H1 (cell line): Measurements from ENCODE around the gene GZMM. TPM values are rescaled to one million over a fixed set of nuclear protein-coding genes. Genes with fewer than 3 reads are reported as not detected.

Source experiments
- CTCF ChIA-PET: fragments of 300-600 bp; sonication (Branson Sonifier 250); formaldehyde crosslinking; loops from one replicate; lab custom pipeline; 2021; ENCODE audit not compliant: partially characterized antibody; lab: Charles Lee
- POLR2A ChIA-PET: fragments of 300-600 bp; sonication (Branson Sonifier 250); formaldehyde crosslinking; loops from one replicate; lab custom pipeline; 2021; ENCODE audit warnings: inconsistent platforms; ENCODE audit not compliant: partially characterized antibody; lab: Charles Lee
- DNase-seq, 2 experiments: peaks; one replicate each; pipeline versions ENCODE4 v3.0.0 to v3.0.0-alpha.2; 2010 to 2022; ENCODE audit warnings: low spot score in 2 of 2, low read depth in 1 of 2, mixed read lengths in 1 of 2
- FAIRE-seq: peaks from 2 replicates; lab custom pipeline; 2011; peaks lifted over from hg19 to GRCh38; lab: Jason Lieb, UNC
- H2AFZ ChIP-seq: 2 replicates; pipeline ENCODE4 v1.8.1; 2012; ENCODE audit warnings: low read length, inconsistent platforms
- H2AK5ac ChIP-seq: 2 replicates; pipeline ENCODE4 v1.6.1; 2013; ENCODE audit warnings: low read depth, low read length
- H2BK120ac ChIP-seq: replicated peaks from 2 replicates; pipeline ENCODE3; 2013; ENCODE audit warnings: low read depth, low read length, inconsistent platforms
- H2BK12ac ChIP-seq: 2 replicates; pipeline ENCODE4 v1.6.1; 2013; ENCODE audit warnings: low read depth, low read length
- H2BK15ac ChIP-seq: 2 replicates; pipeline ENCODE4 v1.6.1; 2013; ENCODE audit warnings: low read length
- H2BK20ac ChIP-seq: 2 replicates; pipeline ENCODE4 v1.6.1; 2013; ENCODE audit warnings: low read length
- H2BK5ac ChIP-seq: 2 replicates; pipeline ENCODE4 v1.6.1; 2013; ENCODE audit warnings: low read depth, low read length
- H3K14ac ChIP-seq: 2 replicates; pipeline ENCODE4 v1.6.1; 2013; ENCODE audit warnings: inconsistent platforms; ENCODE audit not compliant: insufficient read length
- H3K18ac ChIP-seq: 2 replicates; pipeline ENCODE4 v1.6.1; 2013; ENCODE audit warnings: low read length; ENCODE audit errors: extremely low read depth
- H3K23ac ChIP-seq: 2 replicates; pipeline ENCODE4 v1.6.1; 2013; ENCODE audit warnings: inconsistent platforms; ENCODE audit not compliant: insufficient read length
- H3K23me2 ChIP-seq: 2 replicates; pipeline ENCODE4 v1.6.1; 2013; ENCODE audit warnings: low read depth, low read length
- H3K27ac ChIP-seq: 2 replicates; pipeline ENCODE4 v1.6.1; 2011; ENCODE audit warnings: low read depth, low read length, inconsistent platforms
- H3K27me3 ChIP-seq, 4 experiments: replicated peaks in 1 of 4; 1 replicate in 1 of 4; 2 replicates in 3 of 4; pipeline versions ENCODE4 v1.6.1 to v1.8.1; 2011 to 2013; ENCODE audit warnings: low read length in 3 of 4, mild to moderate bottlenecking in 3 of 4, inconsistent platforms in 2 of 4, mixed read lengths in 2 of 4, moderate library complexity in 1 of 4; ENCODE audit not compliant: control insufficient read depth in 3 of 4, insufficient read depth in 3 of 4; ENCODE audit errors: extremely low read depth in 1 of 4
- H3K36me3 ChIP-seq, 4 experiments: 2 replicates each; pipeline versions ENCODE4 v1.6.1 to v1.8.1; 2011 to 2013; ENCODE audit warnings: mild to moderate bottlenecking in 4 of 4, low read length in 3 of 4, moderate library complexity in 2 of 4, control low read depth in 1 of 4, inconsistent platforms in 1 of 4; ENCODE audit not compliant: insufficient read depth in 4 of 4, control insufficient read depth in 2 of 4
- H3K4ac ChIP-seq: replicated peaks from 2 replicates; pipeline ENCODE3; 2013; ENCODE audit warnings: low read length, low read depth, mixed read lengths, inconsistent platforms; ENCODE audit not compliant: insufficient read length
- H3K4me1 ChIP-seq, 4 experiments: replicated peaks in 1 of 4; 1 replicate in 1 of 4; 2 replicates in 3 of 4; pipeline versions ENCODE4 v1.6.1 to v1.8.1; 2011 to 2013; ENCODE audit warnings: low read length in 3 of 4, inconsistent platforms in 2 of 4, mixed read lengths in 1 of 4; ENCODE audit not compliant: insufficient read depth in 4 of 4, control insufficient read depth in 3 of 4
- H3K4me2 ChIP-seq, 2 experiments: 2 replicates each; pipeline versions ENCODE4 v1.6.1 to v1.8.1; 2011 to 2013; ENCODE audit warnings: low read depth in 2 of 2, low read length in 2 of 2, control low read depth in 1 of 2, inconsistent platforms in 1 of 2, mild to moderate bottlenecking in 1 of 2; ENCODE audit not compliant: insufficient read depth in 1 of 2
- H3K4me3 ChIP-seq, 4 experiments: fragments of 200-600, 300-600 bp in 1 of 4; sonication (generic), shearing (Covaris generic), sonication (Bioruptor Twin) in 1 of 4; 2 replicates each; pipeline versions ENCODE4 v1.5.1 to v1.8.1; 2011 to 2016; ENCODE audit warnings: low read length in 4 of 4, low read depth in 3 of 4, control low read depth in 2 of 4, inconsistent platforms in 2 of 4, mild to moderate bottlenecking in 2 of 4, mixed read lengths in 1 of 4, moderate library complexity in 1 of 4; ENCODE audit not compliant: insufficient read depth in 2 of 4; ENCODE audit errors: extremely low read depth in 1 of 4
- H3K56ac ChIP-seq: replicated peaks from 2 replicates; pipeline ENCODE3; 2013; ENCODE audit warnings: low read depth, mild to moderate bottlenecking, mixed read lengths, low read length, inconsistent platforms; ENCODE audit not compliant: insufficient read length
- H3K79me1 ChIP-seq: 2 replicates; pipeline ENCODE4 v1.6.1; 2013; ENCODE audit warnings: low read depth, low read length, control low read depth
- H3K79me2 ChIP-seq, 2 experiments: 2 replicates each; pipeline versions ENCODE4 v1.6.1 to v1.8.1; 2012 to 2013; ENCODE audit warnings: low read length in 2 of 2, mild to moderate bottlenecking in 2 of 2, inconsistent platforms in 1 of 2; ENCODE audit not compliant: insufficient read depth in 2 of 2, control insufficient read depth in 1 of 2
- H3K9ac ChIP-seq, 4 experiments: replicated peaks in 1 of 4; 1 replicate in 1 of 4; 2 replicates in 3 of 4; pipeline versions ENCODE4 v1.6.1 to v1.8.1; 2011 to 2013; ENCODE audit warnings: low read depth in 3 of 4, low read length in 3 of 4, control low read depth in 2 of 4, mild to moderate bottlenecking in 2 of 4, moderate library complexity in 2 of 4, inconsistent platforms in 1 of 4; ENCODE audit errors: extremely low read depth in 1 of 4
- H3K9me3 ChIP-seq, 2 experiments: 2 replicates each; pipeline versions ENCODE4 v1.6.1 to v1.8.1; 2012 to 2013; ENCODE audit warnings: mild to moderate bottlenecking in 2 of 2, moderate library complexity in 2 of 2, control low read depth in 1 of 2, inconsistent platforms in 1 of 2, low read depth in 1 of 2, low read length in 1 of 2, mixed read lengths in 1 of 2; ENCODE audit not compliant: insufficient read depth in 2 of 2
- H4K20me1 ChIP-seq, 2 experiments: replicated peaks in 1 of 2; 2 replicates each; pipeline versions ENCODE3 to v1.8.1; 2011 to 2013; ENCODE audit warnings: inconsistent platforms in 2 of 2, low read length in 2 of 2, mild to moderate bottlenecking in 1 of 2; ENCODE audit not compliant: insufficient read depth in 2 of 2, control insufficient read depth in 1 of 2
- H4K5ac ChIP-seq: 2 replicates; pipeline ENCODE4 v1.6.1; 2013; ENCODE audit warnings: low read length, low read depth, mixed read lengths, inconsistent platforms; ENCODE audit not compliant: insufficient read length
- H4K8ac ChIP-seq: 2 replicates; pipeline ENCODE4 v1.8.0; 2013; ENCODE audit warnings: mild to moderate bottlenecking, moderate library complexity, low read length, inconsistent platforms; ENCODE audit not compliant: insufficient read depth; ENCODE audit errors: extremely low read depth
- H4K91ac ChIP-seq: replicated peaks from 2 replicates; pipeline ENCODE3; 2013; ENCODE audit warnings: low read length, mixed read lengths, inconsistent platforms; ENCODE audit not compliant: insufficient read length
- EZH2 ChIP-seq: fragments of 200-600 bp; sonication (generic); IDR thresholded peaks from 2 replicates; pipeline ENCODE4 v1.7.1; 2012; ENCODE audit warnings: low read depth, mild to moderate bottlenecking, moderate library complexity, low read length, inconsistent platforms; ENCODE audit not compliant: severe bottlenecking
- FOSL1 ChIP-seq: IDR thresholded peaks from 2 replicates; pipeline ENCODE4 v1.6.1; 2011; ENCODE audit warnings: mild to moderate bottlenecking, low read depth, low read length, moderate library complexity; ENCODE audit not compliant: insufficient read depth
- KDM5A ChIP-seq: fragments of 200-600 bp; IDR thresholded peaks from 2 replicates; pipeline ENCODE4 v1.7.1; 2012; ENCODE audit warnings: mild to moderate bottlenecking, low read length, inconsistent platforms, mixed read lengths
- POU5F1 ChIP-seq: IDR thresholded peaks from 2 replicates; pipeline ENCODE4 v1.6.1; 2011; ENCODE audit warnings: low read depth, mild to moderate bottlenecking, low read length, moderate library complexity
- SIX5 ChIP-seq: IDR thresholded peaks from 2 replicates; pipeline ENCODE4 v1.6.1; 2011; ENCODE audit warnings: mild to moderate bottlenecking, low read depth, low read length
- TAF7 ChIP-seq: optimal IDR thresholded peaks from 2 replicates; pipeline ENCODE3; 2011; ENCODE audit warnings: low read depth, mild to moderate bottlenecking, inconsistent platforms, low read length, moderate library complexity, borderline replicate concordance
- WGBS, 2 experiments: shearing (Covaris generic) in 1 of 2; methylation state at CpG; one replicate each; pipeline versions ENCODE4 v1.1.6 to v1.1.7; 2013 to 2015; ENCODE audit warnings: low lambda C conversion rate in 2 of 2, mixed read lengths in 2 of 2, inconsistent platforms in 1 of 2, low coverage in 1 of 2, missing lambda C conversion rate in 1 of 2; ENCODE audit not compliant: insufficient replicate concordance in 2 of 2, insufficient coverage in 1 of 2, insufficient read length in 1 of 2; ENCODE audit errors: extremely low coverage in 1 of 2, missing lambda C conversion rate in 1 of 2; 5-methylcytosine and 5-hydroxymethylcytosine counted together
- polyA plus RNA-seq, 7 experiments: library from polyadenylated mRNA; depleted of rRNA in 3 of 7; stranded (reverse) in 5 of 7; unstranded in 2 of 7; fragments of >200 nt in 5 of 7; fragments of 200-250 nt in 2 of 7; gene quantifications; 1 replicate in 5 of 7; 2 replicates in 1 of 7; 4 replicates in 1 of 7; pipeline versions ENCODE4 v1.2.1 to v1.2.3, GENCODE V29; 2011 to 2013; ENCODE audit warnings: missing spikeins in 2 of 7, mixed read lengths in 2 of 7
- total RNA-seq: library from RNA; stranded (reverse); fragmentation: NEBNext Ultra II Directional; extraction: Animal tissue kit (Norgen Biotek cat#: 25700); gene quantifications from 2 replicates; pipeline ENCODE4 v1.2.1, GENCODE V29; 2021

The GZMM gene
- total and polyA plus RNA-seq, 2 of the 8 experiments (the other 6 are each of a cell fraction or from before 2014, with no cell fraction given): 0.09 to 0.32 TPM

GRCh38 chr19:497869-498510, 45.9 kb upstream of the GZMM start:
- Histone ChIP-seq H3K14ac (no peak overlapping the region), H3K36me3 (peaks cover 0 to 3% (median 0%) of the 10 kb centered on the region in 4 experiments; a peak in 1 of 8 replicates), H3K9me3 (no peaks in the 10 kb centered on the region), H3K9ac (no peak overlapping the region), H3K4me3 (peak overlapping the region; percentile 31 to 74 (median 50)), H2BK20ac (no peak overlapping the region), H3K23ac (no peak overlapping the region), H3K56ac (no peak overlapping the region), H4K5ac (no peak overlapping the region), H3K4me1 (peaks cover 0 to 13% (median 8%) of the 10 kb centered on the region in 4 experiments; a peak in 5 of 7 replicates), H2BK120ac (no peak overlapping the region), H3K4me2 (peak overlapping the region; percentile 80 to 98), H4K20me1 (peaks cover 0 to 7% of the 10 kb centered on the region in 2 experiments), H3K18ac (peak overlapping the region; percentile 60), H4K91ac (no peak overlapping the region), H2AFZ (no peak overlapping the region; the same call in 1 of the 2 replicates), H3K79me2 (no peaks in the 10 kb centered on the region), H3K23me2 (peaks cover 10% of the 10 kb centered on the region; the same call in 1 of the 2 replicates), H3K27ac (no peak overlapping the region), H2BK12ac (peak overlapping the region; percentile 68; the same call in 1 of the 2 replicates), H2BK15ac (peak overlapping the region; percentile 29; the same call in 1 of the 2 replicates), H2AK5ac (no peak overlapping the region), H3K4ac (no peak overlapping the region), H3K27me3 (peaks cover 19 to 26% (median 22%) of the 10 kb centered on the region in 4 experiments), H4K8ac (peak overlapping the region; percentile 68), H3K79me1 (no peaks in the 10 kb centered on the region), H2BK5ac (no peak overlapping the region)
- ChIA-PET CTCF (interaction anchor here (0.6 to 1.5 kb wide), 6 partner anchors 9 to 208 kb away, joined by 3 to 15 read pairs (median 4); partner anchors contain the start of gene TPGS1), POLR2A (interaction anchor here (0.6 to 2.8 kb wide), 10 partner anchors 8 to 101 kb away, joined by 3 to 8 read pairs (median 4); partner anchors contain the start of gene CDC34)
- DNase-seq: peak in 1 of 2 experiments; percentile 63
- WGBS, 2 experiments: 6% methylated on average over 15 of the region's 50 CpGs; no CpG with 5 or more reads in 1 of the 2 experiments
- FAIRE-seq: no peak
- TF ChIP-seq KDM5A: no peak
- no peak for TF ChIP-seq POU5F1
- no peak for TF ChIP-seq SIX5
- TF ChIP-seq FOSL1: no peak
- TF ChIP-seq EZH2: peak; percentile 77
- no peak for TF ChIP-seq TAF7
